Measurements from ENCODE around the gene BCAS3.

The BCAS3 gene

DNA sequence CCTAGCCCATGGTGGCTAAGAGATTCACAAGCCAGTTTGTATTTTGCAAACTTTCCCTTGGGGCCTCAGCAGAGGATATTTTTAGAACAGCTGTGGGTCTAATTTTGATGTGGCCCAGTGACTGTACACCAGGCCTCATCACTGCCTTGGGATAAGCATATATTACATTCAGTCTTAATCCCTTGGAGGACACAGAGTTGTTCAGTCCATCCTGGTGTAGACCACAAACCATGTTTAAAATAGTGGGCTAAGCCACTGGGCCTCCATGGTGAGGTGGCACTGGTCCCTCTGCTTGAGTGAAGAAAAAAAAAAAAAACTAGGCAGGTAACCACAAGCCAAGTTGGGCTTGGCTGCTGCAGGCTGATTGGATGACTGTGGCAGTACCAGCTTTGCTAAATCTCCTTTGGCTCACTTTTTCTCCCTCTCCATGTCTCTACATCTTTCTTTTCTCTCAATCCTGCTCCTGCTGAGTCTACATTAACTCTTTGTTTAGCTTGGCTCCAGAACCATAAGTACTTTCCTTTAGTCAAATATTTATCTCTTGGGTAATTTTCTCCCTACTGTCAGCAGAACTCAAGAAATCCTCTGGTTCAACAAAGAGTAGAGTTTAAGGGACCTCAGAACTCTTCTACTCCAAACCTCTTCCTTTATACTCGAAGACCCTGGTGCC is 602.0 kb downstream of the BCAS3 start:
- no peak for DNase-seq

DNA sequence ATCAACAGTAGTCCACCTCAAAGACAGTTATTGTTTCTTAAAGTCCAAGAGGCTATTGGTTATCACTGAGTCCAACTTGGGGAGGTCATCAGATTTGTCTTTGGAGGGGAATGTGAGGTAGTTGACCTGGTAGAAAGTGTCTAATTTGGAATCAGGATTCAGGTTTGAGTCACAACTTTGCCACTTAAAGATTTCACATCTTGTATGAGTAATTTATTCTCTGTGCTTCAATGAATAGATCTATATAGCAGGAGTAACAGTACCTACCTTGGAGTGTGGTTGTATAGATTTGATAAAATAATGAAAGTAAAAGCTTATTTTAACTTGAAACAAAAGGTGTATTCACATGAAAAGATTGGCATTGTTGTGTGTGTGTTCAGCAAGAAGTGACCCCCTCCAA is 602.7 kb downstream of the BCAS3 start:
- DNase-seq, result no peak

DNA sequence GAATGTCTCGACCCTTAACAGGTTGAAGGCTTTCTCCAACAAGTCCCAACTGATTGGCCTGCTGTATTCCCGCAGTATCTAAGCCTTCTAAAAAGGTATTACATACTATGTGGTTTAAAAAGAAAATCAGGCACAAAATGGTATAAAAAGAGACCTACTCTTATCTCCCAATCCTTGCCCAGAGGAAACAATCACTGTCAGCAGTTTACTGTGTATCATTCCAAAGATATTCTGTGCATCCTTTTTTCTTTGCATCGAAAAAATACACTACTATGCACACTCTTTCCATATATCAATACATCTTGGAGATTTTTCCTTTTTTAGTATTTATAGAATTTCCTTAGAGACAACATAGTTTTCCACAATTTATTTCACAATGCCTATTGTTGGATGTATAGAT is 603.2 kb downstream of the BCAS3 start:
- DNase-seq, result no peak

DNA sequence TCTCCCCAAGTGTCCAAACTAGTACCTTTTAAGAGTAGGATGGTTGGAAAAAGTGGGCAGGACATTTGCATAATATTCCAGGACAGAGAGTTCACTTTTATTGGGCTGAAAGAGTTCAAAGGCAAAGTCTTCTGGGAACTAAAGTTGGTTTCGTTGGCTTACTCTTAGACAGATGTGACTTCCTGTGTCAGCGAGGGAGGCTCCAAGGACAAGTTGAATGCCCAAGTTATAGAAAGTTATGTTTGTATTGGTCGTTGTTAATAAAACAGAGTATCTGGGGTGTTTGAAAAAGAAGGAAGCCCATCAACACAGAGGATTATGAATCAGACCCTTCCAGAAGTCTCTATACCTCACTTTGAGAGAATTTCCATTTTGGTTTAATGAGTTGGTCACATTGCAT is 604.7 kb downstream of the BCAS3 start:
- no peak for DNase-seq

DNA sequence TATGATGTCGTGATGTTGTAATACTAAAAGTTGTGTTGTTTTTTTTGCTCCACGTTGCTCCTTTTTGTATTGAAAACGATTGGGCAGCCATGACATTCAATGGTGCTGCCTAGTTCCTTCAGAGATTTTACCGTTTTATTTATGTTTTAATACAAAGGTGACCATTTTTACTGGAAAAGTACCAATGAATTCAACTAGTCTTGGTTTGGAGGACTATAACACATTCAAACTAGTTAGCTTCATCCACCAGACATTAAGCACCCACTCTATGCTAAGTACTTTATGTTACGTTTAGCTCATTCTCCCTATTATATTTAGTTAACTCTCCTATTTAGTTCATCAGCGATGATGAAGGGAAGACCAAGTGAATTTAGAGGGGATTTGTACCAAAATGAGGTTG is 605.4 kb downstream of the BCAS3 start:
- no peak for DNase-seq

DNA sequence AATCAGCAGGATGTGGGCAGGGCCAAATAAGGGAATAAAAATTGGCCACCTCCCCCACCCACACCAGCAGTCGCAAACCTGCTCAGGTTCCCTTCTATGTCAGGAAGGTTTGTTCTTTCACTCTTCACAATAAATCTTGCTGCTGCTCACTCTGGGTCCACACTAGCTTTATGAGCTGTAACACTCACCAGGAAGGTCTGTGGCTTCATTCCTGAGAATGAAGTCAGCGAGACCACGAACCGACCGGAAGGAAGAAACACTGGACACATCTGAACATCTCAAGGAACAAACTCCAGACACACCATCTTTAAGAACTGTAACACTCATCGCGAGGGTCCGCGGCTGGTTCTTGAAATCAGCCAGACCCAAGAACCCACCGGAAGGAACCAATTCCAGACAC is 606.5 kb downstream of the BCAS3 start:
- no peak for DNase-seq

DNA sequence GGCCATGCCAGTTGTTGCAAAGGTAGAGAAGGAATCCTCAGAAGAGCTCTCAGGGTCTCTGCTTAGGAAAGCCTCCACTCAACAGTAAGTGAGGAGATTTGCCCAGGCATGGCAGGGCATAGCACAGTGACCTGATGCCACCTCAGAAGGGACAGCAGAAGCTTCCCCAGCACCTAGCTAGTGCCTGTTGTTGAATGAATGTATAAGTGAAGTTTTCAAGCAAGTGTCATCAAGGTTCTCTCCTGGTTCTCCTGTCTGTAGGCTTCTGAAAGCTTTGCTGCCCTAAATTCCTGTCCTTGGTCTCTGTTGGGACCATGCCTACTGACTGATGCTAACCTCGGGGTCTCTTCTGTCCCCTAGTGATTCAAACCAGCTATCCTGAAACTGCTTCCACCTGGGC is 607.1 kb downstream of the BCAS3 start:
- DNase-seq, result no peak

DNA sequence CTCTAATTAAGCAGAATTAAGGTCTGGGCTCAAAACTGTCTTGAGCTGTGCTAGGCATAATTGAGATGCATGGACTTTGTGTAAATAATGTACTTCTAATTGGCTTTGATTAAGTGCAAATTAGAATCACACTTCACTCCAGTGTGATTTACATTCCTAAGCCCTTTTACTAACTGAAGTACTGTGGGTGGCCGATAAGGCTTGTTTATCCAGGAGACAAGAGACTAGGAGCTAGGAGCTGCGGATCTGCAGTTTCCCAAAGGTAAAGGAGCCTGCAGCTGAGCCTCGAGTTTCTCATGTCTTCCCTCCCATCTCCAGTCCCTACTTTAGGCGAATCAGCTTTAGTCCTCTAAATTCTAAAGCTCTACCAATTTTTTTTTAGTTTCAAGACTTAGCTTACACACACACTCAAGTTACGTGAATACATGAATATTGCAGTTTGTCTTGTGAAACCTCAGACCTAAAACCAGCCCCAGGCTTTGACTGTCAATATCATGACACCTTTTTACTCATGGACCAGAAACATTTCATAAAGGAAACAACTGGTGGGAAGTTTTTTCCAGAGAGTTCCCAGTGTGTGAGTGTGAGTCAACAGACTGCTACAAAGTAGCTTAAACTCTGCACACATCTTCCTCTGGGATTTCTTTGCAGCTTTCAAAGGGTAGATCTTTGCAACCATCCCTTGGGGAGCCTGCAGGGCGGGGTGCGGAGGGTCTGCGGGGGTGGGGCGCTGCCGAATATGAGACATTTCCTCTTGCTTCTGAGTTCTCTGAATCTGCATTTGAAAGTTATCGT is 608.1 kb downstream of the BCAS3 start:
- DNase-seq, result no peak

DNA sequence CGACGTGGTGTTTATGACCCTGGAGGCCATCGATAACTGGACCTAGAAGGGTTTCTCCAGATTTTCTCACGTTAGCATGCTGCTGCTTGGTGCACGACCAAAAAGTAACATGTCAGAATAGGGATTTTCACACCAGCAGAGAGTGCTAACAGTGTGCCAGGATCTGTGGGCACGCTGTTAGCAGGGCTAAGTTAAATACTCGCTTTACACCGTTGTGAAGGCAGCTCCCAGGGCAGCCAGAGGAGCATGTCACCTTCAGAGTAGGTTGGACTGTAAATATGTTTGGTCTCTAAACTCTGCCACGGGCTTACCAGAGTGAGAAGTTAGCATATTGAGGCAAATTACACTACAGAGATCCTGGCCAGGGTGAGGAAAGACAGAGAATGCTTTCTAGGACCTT is 608.8 kb downstream of the BCAS3 start:
- DNase-seq, result no peak

DNA sequence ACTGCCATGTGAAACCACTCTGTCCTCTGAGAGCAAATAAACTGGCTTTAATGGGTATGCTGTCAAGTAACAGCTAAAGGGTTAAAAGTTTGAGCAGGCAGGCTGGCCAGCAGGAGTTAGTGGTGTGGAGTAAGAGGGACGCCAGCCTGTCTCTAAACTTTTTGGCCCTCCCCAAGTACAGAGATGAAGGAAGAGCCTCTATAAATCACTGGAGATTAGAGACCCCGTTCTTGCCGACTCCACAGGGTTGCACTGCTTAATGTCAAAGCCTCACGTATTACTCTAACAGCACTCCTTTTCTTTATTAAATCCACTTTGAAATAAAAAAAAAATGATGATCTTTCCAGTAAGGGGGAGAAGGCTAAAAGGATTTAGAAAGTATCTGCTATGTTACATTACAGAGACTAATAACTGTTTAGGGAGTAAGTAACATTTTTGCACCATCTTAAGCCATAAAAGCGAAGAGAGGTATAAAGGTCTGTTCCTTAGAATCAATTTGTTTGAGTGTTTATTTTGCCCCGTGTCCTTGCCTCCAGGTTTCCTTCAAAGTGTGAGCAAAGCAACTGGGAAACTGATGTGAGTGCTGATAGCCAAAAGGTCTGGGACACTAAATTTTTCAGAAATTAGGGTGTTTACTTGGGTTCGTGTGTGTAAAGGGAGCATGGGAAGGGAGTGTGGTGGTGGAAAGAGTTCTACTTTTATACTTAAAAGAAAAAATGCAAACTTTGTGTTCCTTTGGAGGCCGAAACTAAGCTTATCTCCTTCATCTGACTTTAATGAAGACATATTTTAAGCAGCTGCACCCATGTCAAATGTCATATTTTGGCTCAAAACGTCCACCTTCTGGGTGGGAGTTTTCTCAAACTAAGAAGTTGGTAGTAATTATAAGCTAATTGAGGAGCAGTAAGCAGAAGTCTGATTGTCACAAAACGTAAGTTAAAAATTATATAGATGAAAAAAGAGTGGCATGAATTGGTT is 612.0 kb downstream of the BCAS3 start:
- DNase-seq, result no peak

DNA sequence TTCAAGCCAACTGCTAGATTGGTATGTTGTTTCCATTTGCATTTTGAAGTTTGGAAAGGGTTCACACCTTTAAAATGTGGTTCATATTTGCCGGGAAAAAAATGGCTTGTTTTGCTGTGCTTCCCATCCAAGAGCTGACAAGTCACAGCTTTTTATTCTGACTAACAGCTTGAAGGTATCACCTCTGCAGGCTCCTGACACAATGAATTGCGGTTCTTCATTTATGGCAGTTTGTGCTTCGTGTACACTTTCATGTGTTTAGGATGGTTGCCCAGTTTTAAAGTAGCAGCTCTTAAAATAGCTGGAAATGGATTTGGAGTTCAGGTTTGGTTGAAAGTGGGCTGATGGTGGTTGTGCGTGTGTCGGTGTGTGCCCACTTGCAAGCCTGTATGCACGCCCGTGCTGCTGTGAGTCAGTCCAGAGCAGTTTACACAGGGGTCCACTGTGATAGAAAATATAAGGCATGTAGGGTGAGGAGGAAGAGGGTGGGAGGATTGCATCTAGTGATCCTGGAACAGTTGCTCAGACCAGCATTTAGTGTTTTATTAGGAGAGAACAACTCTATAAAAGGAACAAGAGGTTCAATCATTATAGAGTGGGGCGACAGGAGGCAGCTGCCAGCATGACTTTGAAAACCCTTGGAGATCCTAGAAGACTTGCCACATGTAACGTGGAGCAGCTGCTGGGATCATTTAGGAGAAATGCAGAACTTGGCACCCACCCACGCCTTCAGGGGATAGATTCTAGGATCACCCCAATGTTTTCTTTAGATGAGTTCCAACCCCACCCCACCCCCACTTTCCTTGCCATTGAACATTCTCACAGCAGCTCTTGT is 614.0 kb downstream of the BCAS3 start:
- DNase-seq, result no peak

DNA sequence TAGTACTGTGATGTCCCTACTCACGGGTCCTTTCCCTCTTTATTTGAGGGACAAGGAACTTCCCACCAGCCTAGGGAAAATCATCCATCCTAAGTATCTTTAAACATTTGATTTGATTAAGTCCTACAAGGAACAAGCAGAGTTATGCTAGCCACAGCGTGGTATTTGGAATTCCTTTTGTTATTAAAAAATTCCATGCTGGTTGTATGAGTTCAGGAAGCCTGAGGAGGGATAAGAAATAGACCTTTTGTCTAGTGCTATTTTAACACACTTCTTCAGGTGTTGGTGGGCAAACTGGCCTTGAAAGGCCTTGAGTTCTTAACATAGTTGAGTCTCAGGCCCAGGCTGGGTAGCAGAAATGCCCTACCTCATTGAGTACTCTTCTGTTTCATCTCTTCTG is 616.6 kb downstream of the BCAS3 start:
- DNase-seq, result no peak

DNA sequence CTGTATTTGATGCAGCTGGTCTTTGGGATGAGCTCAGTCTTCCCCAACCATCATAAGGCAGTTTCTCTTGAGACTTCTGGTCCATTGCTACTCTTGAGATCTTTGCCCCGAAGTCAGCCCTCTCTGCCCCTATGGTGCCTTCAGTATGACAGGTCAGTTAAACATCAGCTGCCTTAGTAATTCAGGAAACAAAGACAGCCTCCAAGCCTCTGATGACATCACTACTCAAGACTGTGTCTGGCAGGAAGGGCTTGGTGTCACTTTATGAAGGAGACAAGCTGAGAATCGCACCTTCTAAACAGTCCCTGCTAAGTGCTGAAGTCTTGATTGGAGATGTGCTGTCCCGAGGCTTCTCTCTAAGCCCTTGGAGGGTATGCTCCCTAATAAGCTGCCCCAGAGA is 617.1 kb downstream of the BCAS3 start:
- DNase-seq, result no peak

DNA sequence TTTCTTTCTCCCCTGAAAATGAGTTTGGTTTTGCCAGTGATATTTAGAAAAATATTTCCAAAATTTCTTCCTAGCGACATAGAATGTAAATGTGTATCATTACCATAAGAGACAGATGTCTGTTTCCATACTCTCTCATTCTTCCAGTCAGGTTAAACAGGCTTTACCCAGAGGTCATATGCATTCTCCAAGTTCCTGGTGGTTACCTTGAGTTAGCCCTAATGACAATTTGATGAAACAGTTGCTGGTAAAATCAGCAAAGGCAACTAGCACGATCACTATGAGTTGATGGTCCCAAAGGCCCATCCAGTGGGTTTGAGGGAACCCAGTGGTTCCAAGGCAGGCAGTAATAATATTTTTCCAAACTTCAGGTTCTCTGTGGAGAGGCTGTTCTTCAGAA is 618.4 kb downstream of the BCAS3 start:
- no peak for DNase-seq

DNA sequence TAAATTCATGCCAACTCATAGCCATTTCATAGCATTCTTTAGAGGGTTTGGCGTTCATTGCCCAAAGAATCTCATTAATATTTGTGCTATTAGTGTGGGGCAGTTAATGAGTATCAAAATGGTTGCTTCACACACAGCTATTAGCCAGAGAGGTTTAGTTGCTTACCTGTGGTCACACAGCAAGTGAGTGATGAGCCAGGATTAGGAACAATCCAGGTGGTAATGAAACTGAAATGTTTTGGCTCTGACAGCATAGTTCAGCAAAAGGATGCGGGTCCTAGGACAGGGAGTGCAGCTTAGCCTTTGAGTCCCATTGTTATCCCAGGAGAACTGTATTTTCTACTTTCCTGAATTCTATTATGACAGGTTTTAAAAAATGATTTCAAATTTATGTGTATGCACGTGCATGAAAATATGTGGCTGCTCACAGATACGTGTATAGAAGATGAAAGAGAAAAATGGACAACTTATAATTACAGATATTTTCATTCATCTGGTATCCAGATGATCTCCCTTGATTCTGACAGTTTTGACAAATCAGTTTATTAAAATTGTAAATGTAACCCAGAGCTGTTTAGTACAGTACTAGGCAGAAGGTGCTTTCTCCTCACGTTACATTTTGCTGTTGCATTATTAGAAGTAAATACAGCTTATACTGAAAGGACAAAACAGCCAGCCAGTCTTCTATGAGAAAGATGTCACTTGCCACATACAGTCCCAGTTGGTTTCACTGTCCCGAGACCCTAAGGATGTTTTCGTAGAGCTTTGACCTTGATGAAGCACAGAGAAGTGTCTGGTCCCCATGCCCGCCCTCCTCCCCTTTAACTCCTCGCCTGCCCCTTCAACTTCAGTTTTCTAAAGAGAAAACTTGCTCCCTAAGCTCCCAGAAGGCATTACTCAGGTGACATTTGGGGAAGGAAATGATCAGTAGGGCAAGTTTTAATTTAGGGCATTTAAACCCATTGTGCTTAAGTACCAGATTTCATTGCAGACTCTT is 622.2 kb downstream of the BCAS3 start:
- no peak for DNase-seq

DNA sequence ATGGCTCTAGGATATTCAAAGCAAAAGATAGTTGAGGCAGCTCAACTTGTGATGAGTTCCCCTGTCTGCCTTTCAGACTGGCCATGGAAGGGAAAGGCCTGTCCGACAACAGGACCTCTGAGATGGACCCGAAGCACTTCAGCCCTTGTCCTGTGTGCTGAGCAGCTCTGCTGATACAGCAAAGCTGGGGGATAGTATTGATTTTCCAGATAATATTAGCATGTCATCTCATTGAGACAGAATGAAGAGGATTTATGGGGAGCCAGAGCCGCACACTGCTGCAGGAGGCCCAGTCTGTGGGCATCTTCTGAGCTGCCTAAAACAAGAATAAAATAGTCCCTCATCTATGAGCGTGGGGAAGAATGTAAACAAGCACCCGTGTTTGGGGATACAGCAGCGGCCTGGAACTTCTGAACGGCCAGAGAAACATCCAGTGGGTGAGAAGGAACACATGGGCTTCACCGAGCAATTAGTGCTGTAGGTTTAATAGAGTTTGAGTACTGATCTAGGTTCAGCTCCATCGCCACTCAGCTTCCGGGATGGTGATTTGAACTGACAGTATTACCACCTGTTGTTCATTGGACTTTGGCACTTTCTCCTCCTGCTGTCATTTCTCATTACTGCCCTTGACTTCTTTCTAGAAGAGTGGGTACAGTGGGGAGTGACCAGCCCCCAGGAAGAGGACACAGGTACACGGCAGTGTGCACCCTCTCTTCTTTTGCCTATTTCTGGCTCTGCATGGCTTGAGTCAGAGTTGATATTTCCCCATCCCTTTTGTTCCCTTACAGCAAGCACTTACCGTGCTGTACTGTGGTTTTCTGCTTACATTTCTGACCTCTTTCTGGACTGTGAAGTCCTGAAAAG is 625.5 kb downstream of the BCAS3 start:
- no peak for DNase-seq

DNA sequence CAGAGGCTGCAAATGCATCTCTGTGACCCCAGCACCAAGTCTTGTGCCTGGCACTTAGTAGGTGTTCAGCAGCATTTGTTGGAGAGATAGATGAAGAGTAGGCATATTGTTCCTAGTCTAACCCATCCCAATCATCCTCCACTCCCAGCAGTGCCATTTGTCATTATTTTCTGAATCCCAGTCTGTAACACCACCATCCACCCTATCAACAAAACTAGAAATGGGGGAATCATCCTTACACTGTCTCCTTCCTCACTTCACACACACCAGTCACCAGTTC is 626.1 kb downstream of the BCAS3 start:
- DNase-seq, result no peak

DNA sequence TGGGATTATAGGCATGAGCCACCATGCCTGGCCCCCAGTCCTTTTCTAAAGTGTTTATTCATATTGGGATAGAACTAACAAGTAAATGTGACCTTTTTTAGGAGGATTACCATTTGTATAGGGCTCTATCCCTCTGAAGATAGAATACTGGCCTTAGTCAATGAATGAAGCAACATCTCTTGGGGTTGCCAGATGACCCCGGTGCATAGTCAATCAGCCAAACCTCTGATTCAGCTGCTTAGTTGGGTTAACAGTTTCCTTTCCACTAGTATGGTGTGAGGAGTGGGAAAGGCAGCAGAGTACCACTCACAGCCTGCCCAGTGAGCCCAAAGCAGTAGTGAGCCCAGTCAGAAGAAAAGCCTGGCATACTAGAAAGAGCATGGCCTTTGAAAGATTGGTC is 627.4 kb downstream of the BCAS3 start:
- DNase-seq, result no peak

DNA sequence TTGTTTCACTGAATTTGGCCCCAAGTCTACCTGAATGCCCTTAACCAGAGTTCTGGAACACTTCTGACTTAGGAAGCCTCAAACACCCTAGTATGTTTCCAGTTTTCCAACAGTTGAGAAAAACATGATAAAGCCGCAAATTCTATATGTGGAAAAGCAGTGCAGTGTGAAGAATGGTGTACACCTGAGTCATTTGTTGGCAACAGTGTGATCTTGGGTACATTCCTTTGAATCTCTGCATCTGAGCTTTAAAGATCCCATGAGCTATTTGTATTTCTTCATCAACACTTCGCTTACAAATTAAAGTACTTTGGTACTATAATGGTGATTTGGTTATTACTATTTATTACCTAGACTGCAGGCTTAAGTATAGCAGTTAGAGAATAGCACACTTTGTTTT is 628.4 kb downstream of the BCAS3 start:
- DNase-seq, result no peak
